ENCODE results near the gene C6orf52. TPM values are rescaled to one million over a fixed set of nuclear protein-coding genes. Genes with fewer than 3 reads are reported as not detected.

Gene C6orf52
- total and polyA plus RNA-seq, 9 of the 15 experiments (the other 6 are each of a cell fraction or from before 2014, with no cell fraction given), result 6.7 to 37.0 (median 11.1) TPM

DNA sequence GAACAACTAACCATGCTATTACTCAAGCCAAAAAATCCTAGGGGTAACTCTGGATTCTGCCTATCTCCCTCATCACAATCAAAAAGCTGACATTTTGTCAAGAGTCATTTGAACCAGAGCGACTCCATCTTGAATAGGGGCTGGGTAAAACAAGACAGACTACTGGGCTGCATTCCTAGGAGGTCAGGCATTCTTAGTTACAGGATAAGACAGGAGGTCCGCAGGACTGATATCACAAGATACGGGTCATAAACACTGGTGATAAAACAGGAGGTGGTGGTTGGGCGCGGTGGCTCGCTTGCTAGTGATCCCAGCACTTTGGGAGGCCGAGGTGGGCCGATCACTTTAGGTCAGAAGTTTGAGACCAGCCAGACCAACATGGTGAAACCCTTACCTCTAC, 32.2 kb downstream of the C6orf52 start (continued):
- TF ChIP-seq, protein P1, sequence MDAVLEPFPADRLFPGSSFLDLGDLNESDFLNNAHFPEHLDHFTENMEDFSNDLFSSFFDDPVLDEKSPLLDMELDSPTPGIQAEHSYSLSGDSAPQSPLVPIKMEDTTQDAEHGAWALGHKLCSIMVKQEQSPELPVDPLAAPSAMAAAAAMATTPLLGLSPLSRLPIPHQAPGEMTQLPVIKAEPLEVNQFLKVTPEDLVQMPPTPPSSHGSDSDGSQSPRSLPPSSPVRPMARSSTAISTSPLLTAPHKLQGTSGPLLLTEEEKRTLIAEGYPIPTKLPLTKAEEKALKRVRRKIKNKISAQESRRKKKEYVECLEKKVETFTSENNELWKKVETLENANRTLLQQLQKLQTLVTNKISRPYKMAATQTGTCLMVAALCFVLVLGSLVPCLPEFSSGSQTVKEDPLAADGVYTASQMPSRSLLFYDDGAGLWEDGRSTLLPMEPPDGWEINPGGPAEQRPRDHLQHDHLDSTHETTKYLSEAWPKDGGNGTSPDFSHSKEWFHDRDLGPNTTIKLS (IDR thresholded peaks at IDR 0.05; ENCODE audit: borderline replicate concordance, low read depth), result no peak
- TF ChIP-seq KLF13 (tag; IDR thresholded peaks at IDR 0.05; ENCODE audit: borderline replicate concordance, low read depth) (0 out of 2 replicates have a peak, but pooled peaks have one; percentile 51), HDAC8 (tag; IDR thresholded peaks at IDR 0.05) (peak; percentile 76), ATF1 (CRISPR knock-in tag; IDR thresholded peaks at IDR 0.05) (no peak), ATF1 (tag; IDR thresholded peaks at IDR 0.05) (peak; percentile 32; the same call in 1 of the 2 replicates), BACH1 (tag; IDR thresholded peaks at IDR 0.05) (peak; percentile 92), ZNF41 (CRISPR knock-in tag; conservative IDR thresholded peaks at IDR 0.05) (peak; percentile 80; the same call in 1 of the 2 replicates), ERF (CRISPR knock-in tag; IDR thresholded peaks at IDR 0.05) (peak; percentile 93; the same call in 1 of the 2 replicates), KAT7 (CRISPR knock-in tag; IDR thresholded peaks at IDR 0.05; ENCODE audit: borderline replicate concordance) (no peak), DNMT1 (IDR thresholded peaks at IDR 0.05) (no peak), SMC3 (conservative IDR thresholded peaks at IDR 0.05; ENCODE audit: insufficient read depth, low read depth, low read length) (no peak), ZNF75A (CRISPR knock-in tag; IDR thresholded peaks at IDR 0.05) (0 out of 2 replicates have a peak, but pooled peaks have one; percentile 52), ZNF79 (CRISPR knock-in tag; IDR thresholded peaks at IDR 0.05; ENCODE audit: low read depth) (peak; percentile 90), MEF2D (tag; conservative IDR thresholded peaks at IDR 0.05; ENCODE audit: low read depth) (peak; percentile 84), ZNF668 (CRISPR knock-in tag; IDR thresholded peaks at IDR 0.05) (peak; percentile 84)
- TF ChIP-seq, protein P2, sequence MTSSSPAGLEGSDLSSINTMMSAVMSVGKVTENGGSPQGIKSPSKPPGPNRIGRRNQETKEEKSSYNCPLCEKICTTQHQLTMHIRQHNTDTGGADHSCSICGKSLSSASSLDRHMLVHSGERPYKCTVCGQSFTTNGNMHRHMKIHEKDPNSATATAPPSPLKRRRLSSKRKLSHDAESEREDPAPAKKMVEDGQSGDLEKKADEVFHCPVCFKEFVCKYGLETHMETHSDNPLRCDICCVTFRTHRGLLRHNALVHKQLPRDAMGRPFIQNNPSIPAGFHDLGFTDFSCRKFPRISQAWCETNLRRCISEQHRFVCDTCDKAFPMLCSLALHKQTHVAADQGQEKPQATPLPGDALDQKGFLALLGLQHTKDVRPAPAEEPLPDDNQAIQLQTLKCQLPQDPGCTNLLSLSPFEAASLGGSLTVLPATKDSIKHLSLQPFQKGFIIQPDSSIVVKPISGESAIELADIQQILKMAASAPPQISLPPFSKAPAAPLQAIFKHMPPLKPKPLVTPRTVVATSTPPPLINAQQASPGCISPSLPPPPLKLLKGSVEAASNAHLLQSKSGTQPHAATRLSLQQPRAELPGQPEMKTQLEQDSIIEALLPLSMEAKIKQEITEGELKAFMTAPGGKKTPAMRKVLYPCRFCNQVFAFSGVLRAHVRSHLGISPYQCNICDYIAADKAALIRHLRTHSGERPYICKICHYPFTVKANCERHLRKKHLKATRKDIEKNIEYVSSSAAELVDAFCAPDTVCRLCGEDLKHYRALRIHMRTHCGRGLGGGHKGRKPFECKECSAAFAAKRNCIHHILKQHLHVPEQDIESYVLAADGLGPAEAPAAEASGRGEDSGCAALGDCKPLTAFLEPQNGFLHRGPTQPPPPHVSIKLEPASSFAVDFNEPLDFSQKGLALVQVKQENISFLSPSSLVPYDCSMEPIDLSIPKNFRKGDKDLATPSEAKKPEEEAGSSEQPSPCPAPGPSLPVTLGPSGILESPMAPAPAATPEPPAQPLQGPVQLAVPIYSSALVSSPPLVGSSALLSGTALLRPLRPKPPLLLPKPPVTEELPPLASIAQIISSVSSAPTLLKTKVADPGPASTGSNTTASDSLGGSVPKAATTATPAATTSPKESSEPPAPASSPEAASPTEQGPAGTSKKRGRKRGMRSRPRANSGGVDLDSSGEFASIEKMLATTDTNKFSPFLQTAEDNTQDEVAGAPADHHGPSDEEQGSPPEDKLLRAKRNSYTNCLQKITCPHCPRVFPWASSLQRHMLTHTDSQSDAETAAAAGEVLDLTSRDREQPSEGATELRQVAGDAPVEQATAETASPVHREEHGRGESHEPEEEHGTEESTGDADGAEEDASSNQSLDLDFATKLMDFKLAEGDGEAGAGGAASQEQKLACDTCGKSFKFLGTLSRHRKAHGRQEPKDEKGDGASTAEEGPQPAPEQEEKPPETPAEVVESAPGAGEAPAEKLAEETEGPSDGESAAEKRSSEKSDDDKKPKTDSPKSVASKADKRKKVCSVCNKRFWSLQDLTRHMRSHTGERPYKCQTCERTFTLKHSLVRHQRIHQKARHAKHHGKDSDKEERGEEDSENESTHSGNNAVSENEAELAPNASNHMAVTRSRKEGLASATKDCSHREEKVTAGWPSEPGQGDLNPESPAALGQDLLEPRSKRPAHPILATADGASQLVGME (CRISPR knock-in tag; IDR thresholded peaks at IDR 0.05), result peak; percentile 62; the same call in 1 of the 2 replicates
- TF ChIP-seq, protein P3, sequence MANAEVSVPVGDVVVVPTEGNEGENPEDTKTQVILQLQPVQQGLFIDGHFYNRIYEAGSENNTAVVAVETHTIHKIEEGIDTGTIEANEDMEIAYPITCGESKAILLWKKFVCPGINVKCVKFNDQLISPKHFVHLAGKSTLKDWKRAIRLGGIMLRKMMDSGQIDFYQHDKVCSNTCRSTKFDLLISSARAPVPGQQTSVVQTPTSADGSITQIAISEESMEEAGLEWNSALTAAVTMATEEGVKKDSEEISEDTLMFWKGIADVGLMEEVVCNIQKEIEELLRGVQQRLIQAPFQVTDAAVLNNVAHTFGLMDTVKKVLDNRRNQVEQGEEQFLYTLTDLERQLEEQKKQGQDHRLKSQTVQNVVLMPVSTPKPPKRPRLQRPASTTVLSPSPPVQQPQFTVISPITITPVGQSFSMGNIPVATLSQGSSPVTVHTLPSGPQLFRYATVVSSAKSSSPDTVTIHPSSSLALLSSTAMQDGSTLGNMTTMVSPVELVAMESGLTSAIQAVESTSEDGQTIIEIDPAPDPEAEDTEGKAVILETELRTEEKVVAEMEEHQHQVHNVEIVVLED (CRISPR knock-in tag; IDR thresholded peaks at IDR 0.05), result peak; percentile 72
- TF ChIP-seq, protein P4, sequence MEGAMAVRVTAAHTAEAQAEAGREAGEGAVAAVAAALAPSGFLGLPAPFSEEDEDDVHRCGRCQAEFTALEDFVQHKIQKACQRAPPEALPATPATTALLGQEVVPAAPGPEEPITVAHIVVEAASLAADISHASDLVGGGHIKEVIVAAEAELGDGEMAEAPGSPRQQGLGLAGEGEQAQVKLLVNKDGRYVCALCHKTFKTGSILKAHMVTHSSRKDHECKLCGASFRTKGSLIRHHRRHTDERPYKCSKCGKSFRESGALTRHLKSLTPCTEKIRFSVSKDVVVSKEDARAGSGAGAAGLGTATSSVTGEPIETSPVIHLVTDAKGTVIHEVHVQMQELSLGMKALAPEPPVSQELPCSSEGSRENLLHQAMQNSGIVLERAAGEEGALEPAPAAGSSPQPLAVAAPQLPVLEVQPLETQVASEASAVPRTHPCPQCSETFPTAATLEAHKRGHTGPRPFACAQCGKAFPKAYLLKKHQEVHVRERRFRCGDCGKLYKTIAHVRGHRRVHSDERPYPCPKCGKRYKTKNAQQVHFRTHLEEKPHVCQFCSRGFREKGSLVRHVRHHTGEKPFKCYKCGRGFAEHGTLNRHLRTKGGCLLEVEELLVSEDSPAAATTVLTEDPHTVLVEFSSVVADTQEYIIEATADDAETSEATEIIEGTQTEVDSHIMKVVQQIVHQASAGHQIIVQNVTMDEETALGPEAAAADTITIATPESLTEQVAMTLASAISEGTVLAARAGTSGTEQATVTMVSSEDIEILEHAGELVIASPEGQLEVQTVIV (CRISPR knock-in tag; IDR thresholded peaks at IDR 0.05; ENCODE audit: borderline replicate concordance), result peak; percentile 63; the same call in 1 of the 2 replicates
